NCI-H187 treated with DMSO at 0.1 percent for 48 hours (cell line): Measurements from ENCODE around the gene OSBPL7.

ENCODE experiments used
- DNase-seq: peaks from one replicate; lab custom pipeline; 2025; lab: John Stamatoyannopoulos, UW

Gene OSBPL7

GRCh38 chr17:47763913-47764582 is 57.5 kb downstream of the OSBPL7 start:
- DNase-seq, result no peak

- no peak for DNase-seq
These were observed 58.9 kb downstream of the OSBPL7 start for GRCh38 chr17:47762728-47763127.

GRCh38 chr17:47760409-47761140 is 61.0 kb downstream of the OSBPL7 start:
- no peak for DNase-seq

- DNase-seq, result no peak
These were observed 64.2 kb downstream of the OSBPL7 start for GRCh38 chr17:47757386-47757785.
